HG03135 (cell line): ENCODE data around the gene ZDHHC12.
A peak's percentile ranks its signal among the peaks of the same experiment; 100 is the strongest.

Experiments
- ATAC-seq: cut with Tn5 transposase; IDR thresholded peaks from one replicate; pipeline ENCODE4 v1.9.1; 2021; ENCODE audit warnings: mild to moderate bottlenecking, moderate library complexity; ENCODE audit not compliant: unreplicated experiment

Gene ZDHHC12

DNA sequence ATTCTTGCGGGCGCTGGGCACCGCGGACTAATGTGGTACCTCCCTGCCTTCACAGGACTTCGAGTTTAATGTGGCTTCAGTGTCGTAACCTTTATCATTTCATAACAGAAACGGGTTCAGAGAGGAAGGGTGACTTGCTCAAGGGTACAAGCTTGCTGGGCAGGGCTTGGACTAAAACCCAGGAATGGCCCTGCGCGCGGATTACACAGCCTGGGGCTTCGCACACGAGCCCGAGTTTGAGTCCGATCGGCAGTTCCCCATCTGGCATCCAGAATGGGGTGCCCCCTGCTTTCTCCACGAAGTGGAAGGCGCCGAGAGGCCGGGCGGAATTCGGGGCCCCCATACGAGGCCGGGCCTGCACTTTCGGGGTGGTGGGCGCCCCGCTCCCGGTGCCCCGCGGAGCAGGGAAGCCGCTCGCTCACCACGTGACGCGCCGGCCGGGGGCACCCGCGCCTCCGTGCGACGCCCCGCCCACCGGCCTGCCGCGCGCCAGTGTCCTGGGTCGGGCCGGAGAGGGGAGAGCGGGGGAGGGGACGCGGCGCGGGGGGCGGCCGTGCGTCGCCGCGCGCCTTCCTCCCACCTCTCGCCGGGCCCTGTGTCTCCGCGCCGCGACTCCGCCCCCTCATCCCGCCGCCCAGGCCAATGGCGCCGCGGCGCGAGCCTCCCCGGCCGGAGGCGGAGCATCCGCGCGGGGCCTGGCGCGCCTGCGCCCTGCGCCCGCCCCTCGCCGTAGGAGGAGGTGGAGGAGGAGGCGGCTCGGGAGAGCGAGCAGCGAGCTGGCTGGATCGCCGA, 35.2 kb downstream of the ZDHHC12 start, which contains the start of gene SET:
Gene SET (plus strand): TSS at position 722 of the 792 bp plus-strand sequence. CDS start 361 bp downstream, outside the sequence.
- peak; percentile 67 for ATAC-seq

DNA sequence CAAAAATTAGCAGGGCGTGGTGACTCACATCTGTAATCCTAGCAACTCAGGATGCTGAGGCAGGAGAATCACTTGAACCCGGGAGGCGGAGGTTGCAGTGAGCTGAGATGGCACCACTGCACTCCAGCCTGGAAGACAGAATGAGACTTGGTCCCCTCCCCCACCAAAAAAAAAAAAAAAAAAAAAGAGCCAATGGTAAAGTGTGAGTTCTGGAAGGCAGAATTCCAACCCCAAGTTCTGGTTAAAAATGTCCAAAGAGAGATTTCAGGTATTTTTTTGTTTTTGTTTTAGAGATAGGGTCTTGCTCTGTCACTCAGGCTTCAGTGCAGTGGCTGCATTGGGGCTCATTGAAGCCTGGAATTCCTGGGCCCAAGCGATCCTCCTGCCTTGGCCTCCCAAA, 36.5 kb downstream of the ZDHHC12 start:
- no peak for ATAC-seq

DNA sequence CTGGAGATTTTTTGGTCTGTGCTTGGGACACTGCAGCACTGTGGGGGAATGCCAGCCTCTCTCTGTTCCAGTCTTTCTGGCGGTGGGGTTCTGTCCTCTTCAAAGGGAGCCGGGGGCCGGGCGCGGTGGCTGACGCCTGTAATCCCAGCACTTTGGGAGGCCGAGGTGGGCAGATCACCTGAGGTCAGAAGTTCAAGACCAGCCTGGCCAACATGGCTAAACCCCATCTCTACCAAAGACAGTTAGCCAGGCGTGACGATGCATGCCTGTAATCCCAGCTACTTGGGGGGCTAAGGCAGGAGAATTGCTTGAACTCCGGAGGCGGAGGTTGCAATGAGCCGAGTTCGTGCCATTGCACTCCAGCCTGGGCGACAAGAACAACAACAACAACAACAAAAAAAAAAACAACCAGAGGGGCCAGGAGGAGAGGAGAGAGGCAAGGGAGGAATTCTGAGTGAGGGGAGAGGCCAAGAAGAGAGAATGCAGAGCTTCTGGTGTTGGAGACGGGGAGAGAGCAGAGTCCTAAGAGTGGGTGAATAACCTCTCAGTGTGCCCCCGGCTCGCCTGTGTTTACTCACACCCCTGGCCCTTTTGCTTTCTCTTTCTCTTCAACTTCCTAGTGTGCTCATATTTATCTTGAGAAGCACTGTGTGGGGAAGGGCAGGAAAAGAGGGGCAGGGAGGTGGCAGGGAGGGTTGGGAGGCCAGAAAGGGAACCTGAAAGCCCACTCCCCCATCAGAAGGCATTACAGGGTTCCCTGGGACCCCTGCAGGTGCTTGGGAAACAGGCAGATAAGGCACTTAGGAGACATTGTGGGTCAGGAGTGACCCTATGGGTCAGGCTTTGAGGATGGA, 38.1 kb downstream of the ZDHHC12 start:
- ATAC-seq: no peak

DNA sequence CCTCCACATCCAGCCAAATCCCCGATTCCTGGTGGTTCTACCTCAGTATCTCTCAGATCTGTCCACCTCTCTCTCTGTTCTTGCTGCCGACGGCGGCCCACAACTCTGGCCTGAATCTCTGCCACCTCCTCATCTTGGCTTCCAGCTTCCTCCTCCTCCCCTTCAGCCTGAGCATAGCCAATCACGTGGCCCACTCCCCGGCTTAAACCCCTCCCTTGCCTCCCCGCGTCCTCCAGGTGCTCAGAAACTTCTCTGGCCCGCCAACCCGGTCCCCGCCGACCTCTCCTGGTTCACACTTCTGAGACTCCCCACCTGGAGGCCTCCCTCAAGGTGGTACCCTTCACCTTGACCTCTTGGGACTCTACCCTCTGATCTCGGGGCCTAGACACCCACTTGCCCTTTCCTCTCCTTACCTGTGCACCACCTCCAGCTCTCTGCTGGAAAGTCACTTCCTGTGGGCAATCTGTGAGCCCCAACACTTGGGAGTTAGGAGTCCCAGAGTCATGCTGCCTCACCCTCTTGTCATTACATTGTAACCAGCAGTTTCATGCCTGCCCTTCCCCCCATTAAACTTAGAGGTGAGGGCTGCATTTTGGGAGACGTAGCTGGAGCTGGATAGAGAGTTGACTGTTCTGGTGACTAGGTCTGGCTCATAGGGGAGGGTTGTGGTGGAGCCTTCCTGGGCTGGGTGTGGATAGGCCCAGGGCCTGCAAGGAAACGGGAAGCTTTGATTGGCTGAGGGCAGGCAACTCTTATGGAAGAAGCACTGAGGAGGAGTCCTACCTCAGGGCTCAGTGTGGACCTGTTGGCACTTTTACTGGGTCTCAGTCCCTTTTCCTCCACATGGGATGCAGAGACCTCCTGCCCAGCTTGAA, 39.4 kb downstream of the ZDHHC12 start:
- peak; percentile 27 for ATAC-seq

DNA sequence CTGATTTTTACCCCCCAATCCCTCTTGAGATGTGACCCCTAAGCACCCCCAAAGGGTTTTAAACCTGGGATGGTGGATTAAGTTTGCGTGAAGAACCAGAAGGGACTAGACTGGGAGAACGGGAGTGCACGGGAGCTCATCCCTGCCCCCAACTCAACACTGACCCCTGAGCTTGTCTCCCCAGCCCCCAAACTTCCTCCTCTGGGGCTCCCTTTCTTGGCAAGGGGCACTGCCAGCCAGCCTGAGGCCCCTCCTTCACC, 39.9 kb downstream of the ZDHHC12 start:
- no peak for ATAC-seq

DNA sequence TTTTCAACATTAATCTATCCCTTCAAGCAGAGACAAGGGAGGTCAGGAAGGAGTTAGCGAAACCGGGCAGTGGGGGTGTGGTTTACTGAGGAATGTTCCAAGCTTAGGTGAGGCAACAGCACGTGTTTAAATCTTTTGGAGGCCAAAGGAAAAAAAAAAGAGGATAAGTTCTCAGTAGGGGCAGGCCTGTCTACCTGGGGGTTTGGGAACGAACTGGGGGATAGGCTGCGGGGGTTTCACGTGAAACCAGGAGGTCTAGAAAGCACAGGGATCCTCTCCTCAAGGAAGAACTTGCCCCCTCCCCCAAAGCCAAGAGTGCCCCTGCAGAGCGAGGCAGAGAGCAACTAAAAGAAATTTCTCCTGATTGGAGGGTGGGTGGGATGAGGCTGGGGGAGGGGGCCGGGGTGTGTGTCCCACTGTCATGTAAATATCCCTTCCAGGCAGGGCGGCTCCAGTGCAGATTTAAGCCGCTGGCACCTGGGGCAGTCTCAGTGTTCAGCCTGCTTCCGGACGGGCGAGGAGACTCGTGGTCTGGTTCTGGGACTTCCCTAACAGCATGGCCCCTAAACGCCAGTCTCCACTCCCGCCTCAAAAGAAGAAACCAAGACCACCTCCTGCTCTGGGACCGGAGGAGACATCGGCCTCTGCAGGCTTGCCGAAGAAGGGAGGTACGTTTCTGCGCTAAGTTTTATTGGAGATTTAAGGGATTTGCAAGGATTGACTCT, 40.4 kb downstream of the ZDHHC12 start:
- ATAC-seq: no peak

DNA sequence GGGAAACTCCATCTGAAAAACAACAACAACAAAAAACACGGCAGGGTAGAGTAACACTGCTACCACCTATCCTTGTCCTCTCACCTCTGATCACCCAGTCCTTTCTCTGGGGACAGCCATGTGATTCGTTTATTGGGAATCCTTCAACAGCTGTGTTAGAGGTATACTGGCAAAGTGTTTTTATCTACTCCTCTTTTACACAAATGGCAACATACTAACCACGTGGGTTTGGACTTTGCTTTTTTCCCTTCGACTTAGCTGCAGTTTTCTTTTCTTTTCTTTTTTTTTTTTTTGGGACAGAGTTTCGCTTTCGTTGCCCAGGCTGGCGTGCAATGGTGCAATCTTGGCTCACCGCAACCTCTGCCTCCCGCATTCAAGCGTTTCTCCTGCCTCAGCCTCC, 46.1 kb downstream of the ZDHHC12 start:
- no peak for ATAC-seq

DNA sequence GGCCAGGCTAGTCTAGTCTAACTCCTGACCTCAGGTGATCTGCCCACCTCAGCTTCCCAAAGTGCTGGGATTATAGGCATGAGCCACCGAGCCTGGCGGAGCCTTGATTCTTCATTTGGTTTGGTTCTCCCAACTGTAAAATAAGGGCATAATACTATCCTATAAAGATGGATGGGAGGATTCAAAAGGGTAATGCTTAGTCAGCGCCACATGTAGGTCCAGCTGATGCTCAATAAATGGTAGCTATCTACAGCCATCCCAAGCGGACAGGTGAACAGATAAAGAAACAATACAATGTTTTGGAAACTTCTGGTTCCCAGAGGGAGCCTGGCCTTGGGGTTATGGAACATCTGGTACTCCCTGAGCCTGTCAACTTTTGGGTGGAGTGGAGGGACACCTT, 48.5 kb downstream of the ZDHHC12 start:
- no peak for ATAC-seq
